K562 (cell line): ENCODE data around the gene CEP68. TPM values are rescaled to one million over a fixed set of nuclear protein-coding genes. Genes with fewer than 3 reads are reported as not detected.

Source experiments
- BHLHE40 ChIP-seq: IDR thresholded peaks from 2 replicates; pipeline ENCODE4 v1.6.1; 2011; ENCODE audit warnings: low read length, improper control_type of control experiment
- CBX3 ChIP-seq, 2 experiments: IDR thresholded peaks; 1 replicate in 1 of 2; 2 replicates in 1 of 2; pipeline ENCODE4 v1.6.1; 2012; ENCODE audit warnings: inconsistent platforms in 2 of 2, low read length in 2 of 2, borderline replicate concordance in 1 of 2, control low read depth in 1 of 2
- ESRRB ChIP-seq: fragments of 250-450 bp; sonication (Bioruptor Pico); IDR thresholded peaks from 2 replicates; pipeline ENCODE4 v1.5.0; 2020; ENCODE audit warnings: mild to moderate bottlenecking, moderate library complexity, borderline replicate concordance
- FOXJ2 ChIP-seq: fragments of 200-800 bp; sonication (Bioruptor generic); IDR thresholded peaks from 2 replicates; pipeline ENCODE4 v1.6.1; 2016; ENCODE audit warnings: missing genetic modification characterization, missing compliant biosample characterization
- HDAC8 ChIP-seq: fragments of 450-650 bp; IDR thresholded peaks from 2 replicates; pipeline ENCODE4 v1.6.1; 2016; ENCODE audit warnings: mild to moderate bottlenecking, missing genetic modification characterization, moderate library complexity, missing compliant biosample characterization
- IRF1 ChIP-seq: sonication (generic); formaldehyde crosslinking; IDR thresholded peaks from 2 replicates; pipeline ENCODE4 v1.8.0; 2022; ENCODE audit warnings: missing genetic modification reagents, mild to moderate bottlenecking, borderline replicate concordance
- KLF16 ChIP-seq: IDR thresholded peaks from 2 replicates; pipeline ENCODE4 v1.6.1; 2016; ENCODE audit warnings: antibody characterized with exemption
- LCOR ChIP-seq: sonication (generic); formaldehyde crosslinking; IDR thresholded peaks from 2 replicates; pipeline ENCODE4 v1.8.0; 2022; ENCODE audit warnings: mild to moderate bottlenecking, missing genetic modification reagents
- NFRKB ChIP-seq: fragments of 450-650 bp; IDR thresholded peaks from 2 replicates; pipeline ENCODE4 v1.6.1; 2016; ENCODE audit warnings: low read depth
- POLR3G ChIP-seq: IDR thresholded peaks from 2 replicates; pipeline ENCODE4 v1.6.1; 2011; ENCODE audit not compliant: insufficient read length, insufficient replicate concordance; ENCODE audit errors: extremely low read depth
- RREB1 ChIP-seq: fragments of 250-450 bp; sonication (Bioruptor Pico); IDR thresholded peaks from 2 replicates; pipeline ENCODE4 v1.4.0; 2020
- SMC3 ChIP-seq: conservative IDR thresholded peaks from 2 replicates; pipeline ENCODE4 v1.6.1; 2011; ENCODE audit warnings: low read depth, low read length, improper control_type of control experiment; ENCODE audit not compliant: insufficient read depth
- SPI1 ChIP-seq: IDR thresholded peaks from 2 replicates; pipeline ENCODE4 v1.6.1; 2011; ENCODE audit warnings: low read depth, low read length, control low read depth, borderline replicate concordance
- SREBF2 ChIP-seq: sonication (generic); formaldehyde crosslinking; IDR thresholded peaks from 2 replicates; pipeline ENCODE4 v1.4.0; 2020; ENCODE audit warnings: mild to moderate bottlenecking, missing genetic modification reagents
- ZBTB9 ChIP-seq: fragments of 450-650 bp; formaldehyde crosslinking; IDR thresholded peaks from 2 replicates; pipeline ENCODE4 v1.4.0; 2020; ENCODE audit warnings: mild to moderate bottlenecking, moderate library complexity
- ZNF311 ChIP-seq: fragments of 250-450 bp; sonication (Bioruptor Pico); IDR thresholded peaks from 2 replicates; pipeline ENCODE4 v1.4.0; 2020; ENCODE audit warnings: mild to moderate bottlenecking, moderate library complexity
- ZNF766 ChIP-seq: fragments of 200-800 bp; sonication (Bioruptor generic); conservative IDR thresholded peaks from 2 replicates; pipeline ENCODE4 v1.6.1; 2016; ENCODE audit warnings: missing genetic modification characterization, missing compliant biosample characterization
- polyA plus RNA-seq, 8 experiments: library from polyadenylated mRNA; depleted of rRNA in 4 of 8; stranded (reverse) in 5 of 8; unstranded in 3 of 8; fragments of >200 nt; fragmentation: Nextera tagmentation in 2 of 8; fragmentation: Illumina TruSeq in 1 of 8; extraction: Ambion mirVana in 2 of 8; extraction: Trizol in 1 of 8; gene quantifications; 2 replicates each; pipeline versions ENCODE4 v1.2.1 to v1.2.3, GENCODE V29; 2011 to 2014; ENCODE audit warnings: inconsistent platforms in 1 of 8, missing spikeins in 1 of 8
- total RNA-seq, 7 experiments: library from RNA; depleted of rRNA in 6 of 7; stranded (reverse); fragments of >200 nt in 6 of 7; fragmentation: Illumina TruSeq in 2 of 7; extraction: Trizol in 2 of 7; gene quantifications; 2 replicates each; pipeline versions ENCODE4 v1.2.1 to v1.2.3, GENCODE V29; 2011 to 2021; ENCODE audit warnings: low replicate concordance in 1 of 7

The CEP68 gene
- total and polyA plus RNA-seq, 9 of the 15 experiments (the other 6 are each of a cell fraction or from before 2014, with no cell fraction given) = 1.4 to 8.5 (median 5.2) TPM

- TF ChIP-seq CBX3 (IDR thresholded peaks at IDR 0.05; ENCODE audit: borderline replicate concordance in 1 of 2, low read length in 2 of 2) = no peak
- TF ChIP-seq POLR3G = no peak
- TF ChIP-seq BHLHE40 = peak; percentile 36; the same call in 1 of the 2 replicates
- peak; percentile 73; the same call in 1 of the 2 replicates for TF ChIP-seq ZBTB9 (CRISPR knock-in tag)
- no peak for TF ChIP-seq SREBF2 (CRISPR knock-in tag)
- peak; percentile 92 for TF ChIP-seq KLF16
- no peak for TF ChIP-seq ESRRB
- no peak for TF ChIP-seq SPI1
- TF ChIP-seq NFRKB = no peak
- peak; percentile 68; the same call in 1 of the 2 replicates for TF ChIP-seq LCOR (CRISPR knock-in tag)
- no peak for TF ChIP-seq ZNF311 (CRISPR knock-in tag)
- TF ChIP-seq FOXJ2 (tag) = no peak
- no peak for TF ChIP-seq SMC3
- no peak for TF ChIP-seq RREB1 (CRISPR knock-in tag)
- no peak for TF ChIP-seq IRF1 (CRISPR knock-in tag)
- peak; percentile 88 for TF ChIP-seq ZNF766 (CRISPR knock-in tag)
- no peak for TF ChIP-seq HDAC8 (tag)
These were observed 34.5 kb upstream of the CEP68 start (continued) for GRCh38 chr2:65021709-65022108.
